Cardiac septum (tissue), 1 donor: ENCODE measurements around the gene PPP4R2. TPM values are rescaled to one million over a fixed set of nuclear protein-coding genes. Genes with fewer than 3 reads are reported as not detected.

Experiments used
- DNase-seq: peaks from one replicate; pipeline ENCODE4 v3.0.0-alpha.2; 2020; ENCODE audit warnings: low spot score
- intact Hi-C: fragments of 100-400 bp; cut with DNase I; formaldehyde crosslinking; loops from one replicate; pipeline ENCODE4 v1.14.0; 2022
- total RNA-seq: library from RNA; stranded (reverse); fragmentation: NEBNext Ultra II Directional; extraction: Animal tissue kit (Norgen Biotek cat#: 25700); gene quantifications from one replicate; pipeline ENCODE4 v1.2.1, GENCODE V29; 2021
- donor health status: DM: no; HTN: no; CAD: no.

PPP4R2 gene
- total RNA-seq, 1 donor from 2014 or later: 46.6 TPM

DNA sequence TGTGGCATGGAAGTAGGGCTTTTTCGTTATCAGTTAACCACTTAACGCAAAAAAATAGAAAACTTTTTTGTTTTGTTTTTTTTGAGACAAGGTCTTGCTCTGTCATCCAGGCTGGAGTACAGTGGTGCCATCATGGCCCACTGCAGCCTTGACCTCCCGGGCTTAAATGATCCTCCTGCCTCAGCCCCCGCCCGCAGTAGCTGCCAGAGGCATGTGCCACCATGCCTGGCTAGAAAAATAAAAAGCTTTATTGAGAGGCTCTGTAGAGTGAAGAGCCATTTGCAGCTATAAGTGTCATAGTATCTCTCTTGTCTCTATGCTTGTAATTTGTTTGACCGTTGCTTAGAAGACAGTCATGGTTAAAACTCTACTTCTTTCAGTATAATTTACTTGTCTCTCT lies 13.5 kb downstream of the PPP4R2 start:
- intact Hi-C loops: no loop called here
- DNase-seq: no peak

DNA sequence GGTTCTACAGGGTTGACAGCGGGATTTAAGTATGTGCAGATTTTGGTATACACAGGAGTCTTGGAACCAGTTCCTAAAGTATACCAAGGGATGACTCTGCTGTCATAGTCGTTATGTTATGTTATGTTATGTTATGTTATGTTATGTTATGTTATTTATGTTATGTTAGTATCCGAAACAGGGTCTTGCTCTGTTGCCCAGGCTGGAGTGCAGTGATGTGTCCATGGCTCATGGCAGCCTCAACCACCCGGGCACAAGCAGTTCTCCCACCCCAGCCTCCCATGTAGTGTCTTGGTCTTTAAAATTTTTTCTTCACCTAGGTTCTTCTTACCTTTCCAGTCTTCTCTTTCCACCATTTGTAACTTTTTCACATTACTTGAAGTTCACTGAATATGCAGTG lies 21.7 kb downstream of the PPP4R2 start:
- no peak for DNase-seq
- intact Hi-C loops: no loop called here

DNA sequence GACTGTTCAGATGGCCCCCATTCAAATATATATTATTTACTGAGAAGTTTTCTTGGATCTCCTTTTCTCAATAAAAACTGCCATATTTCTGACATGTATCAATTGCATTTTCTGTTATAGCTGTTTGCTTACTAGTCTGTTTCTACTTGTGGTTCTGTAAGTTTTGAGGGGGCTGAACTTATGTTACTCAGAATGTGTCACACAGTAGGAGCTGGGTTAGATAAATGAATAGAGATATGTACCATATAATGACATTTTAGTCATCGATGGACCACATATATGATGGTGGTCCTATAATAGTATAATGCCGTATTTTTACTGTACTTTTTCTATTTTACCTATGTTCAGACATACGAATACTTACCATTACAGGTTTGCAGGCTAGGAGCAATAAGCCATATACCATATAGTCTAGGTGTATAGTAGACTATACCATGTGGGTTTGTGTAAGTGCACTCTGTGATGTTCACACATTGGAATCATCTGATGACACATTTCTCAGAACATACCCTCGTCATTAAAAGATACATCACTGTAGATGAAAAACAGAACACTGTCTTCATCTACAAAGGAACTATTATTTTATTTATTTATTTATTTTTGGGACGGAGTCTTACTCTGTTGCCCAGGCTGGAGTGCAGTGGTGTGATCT lies 22.3 kb downstream of the PPP4R2 start:
- no peak for DNase-seq
- intact Hi-C loops: no loop called here

DNA sequence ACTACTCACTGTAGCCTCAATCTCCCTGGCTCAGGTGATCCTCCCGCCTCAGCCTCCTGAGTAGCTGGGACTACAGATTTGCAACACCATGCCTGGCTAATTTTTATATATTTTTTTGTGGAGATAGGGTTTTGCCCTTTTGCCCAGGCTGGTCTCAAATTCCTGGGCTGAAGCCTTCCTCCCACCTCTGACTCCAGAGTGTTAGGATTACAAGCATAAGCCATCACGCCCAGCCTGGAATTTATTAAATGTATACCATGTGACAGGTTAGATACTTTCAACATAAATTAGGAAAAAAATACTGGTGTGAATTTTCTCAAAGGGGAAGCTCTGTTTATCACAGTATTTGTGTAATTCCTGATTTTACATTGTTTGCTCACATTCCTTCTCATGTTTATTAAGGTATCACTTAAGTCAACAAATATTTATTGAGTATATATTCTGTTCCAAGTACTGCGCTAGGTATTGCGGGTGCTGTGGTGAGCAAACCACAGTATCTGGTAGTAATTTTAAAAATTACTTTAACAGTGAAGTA lies 24.8 kb downstream of the PPP4R2 start:
- no peak for DNase-seq
- intact Hi-C loops: no loop called here

DNA sequence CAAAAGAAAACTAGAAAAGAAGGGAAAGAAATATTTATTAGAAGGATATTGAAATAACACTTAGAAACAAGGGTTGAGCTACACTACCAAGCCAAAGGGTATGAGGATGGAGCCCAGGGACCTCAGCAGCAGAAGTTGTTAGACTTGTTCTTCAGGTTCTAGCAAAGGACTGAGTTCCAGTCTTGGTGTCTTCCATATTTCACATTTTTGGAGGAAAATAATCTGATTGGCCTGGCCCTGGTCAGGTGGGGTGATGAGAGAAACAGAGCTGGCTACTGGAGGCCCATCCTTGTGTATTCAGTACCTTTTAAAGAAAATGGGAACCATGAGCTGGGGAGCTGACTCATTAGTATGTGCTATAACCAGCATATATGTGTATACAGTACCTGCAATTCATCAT lies 28.2 kb downstream of the PPP4R2 start:
- no peak for DNase-seq
- intact Hi-C loops: no loop called here

DNA sequence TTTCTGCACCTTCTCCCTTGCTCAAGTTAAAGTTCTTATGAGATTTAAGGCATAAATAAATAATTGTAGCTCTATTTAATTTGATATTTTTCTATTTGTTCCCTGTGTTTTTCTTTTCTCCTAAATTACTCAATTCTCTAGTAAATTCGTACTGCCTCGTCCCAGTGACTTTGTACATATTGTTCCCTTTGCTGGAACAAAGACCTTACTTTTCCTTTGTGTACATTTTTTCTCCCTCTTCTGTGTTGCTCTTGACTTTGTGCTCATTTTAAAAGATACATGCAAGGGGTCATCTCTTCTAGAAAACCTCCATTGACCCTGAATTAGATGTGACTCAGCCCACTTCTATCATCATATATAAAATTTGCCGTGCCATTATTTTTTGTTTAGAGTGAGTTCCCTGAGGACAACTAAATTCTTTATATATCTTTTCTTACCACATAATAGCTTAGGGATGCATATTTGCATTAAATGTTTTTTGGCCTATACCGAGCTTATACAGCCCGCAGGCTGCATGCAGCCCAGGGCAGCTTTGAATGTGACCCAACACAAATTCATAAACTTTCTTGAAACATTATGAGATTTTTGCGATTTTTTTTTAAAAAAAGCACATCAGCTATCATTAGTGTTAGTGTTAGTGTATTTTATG lies 29.6 kb downstream of the PPP4R2 start:
- DNase-seq: no peak
- intact Hi-C loops: no loop called here

DNA sequence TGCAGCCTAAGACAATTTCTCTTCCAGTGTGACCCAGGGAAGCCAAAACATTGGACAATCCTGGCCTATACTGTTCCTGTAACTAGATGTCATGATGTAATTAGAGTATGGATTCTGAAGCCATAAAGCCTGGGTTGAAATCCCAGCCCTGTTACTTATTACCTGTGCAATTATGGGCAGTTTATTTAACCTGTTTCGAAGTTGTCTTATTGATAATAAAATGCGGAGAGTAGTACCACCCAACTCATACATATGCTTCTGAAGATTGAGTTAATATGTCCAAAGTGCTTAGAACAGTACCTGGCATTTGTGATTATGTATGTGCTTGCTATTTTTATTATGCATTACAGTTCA lies 30.1 kb downstream of the PPP4R2 start:
- no peak for DNase-seq
- intact Hi-C loops: no loop called here

DNA sequence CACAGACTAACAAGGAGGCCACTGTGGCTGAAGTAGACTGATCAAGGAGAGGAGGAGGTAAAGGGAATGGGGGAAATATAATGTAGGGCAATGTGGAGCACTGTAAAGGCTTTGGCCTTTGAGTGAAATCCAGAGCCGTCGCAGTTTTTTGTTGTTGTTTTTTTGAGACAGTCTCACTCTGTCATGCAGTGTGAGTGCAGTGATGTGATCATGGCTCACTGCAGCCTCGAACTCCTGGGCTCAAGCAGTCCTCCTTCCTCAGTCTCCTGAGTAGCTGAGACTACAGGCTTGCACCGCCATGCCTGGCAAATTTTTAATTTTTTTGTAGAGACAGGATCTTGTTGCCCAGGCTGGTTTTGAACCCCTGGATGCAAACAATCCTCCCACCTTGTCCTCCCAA lies 32.2 kb downstream of the PPP4R2 start:
- no peak for DNase-seq
- intact Hi-C loops: no loop called here

DNA sequence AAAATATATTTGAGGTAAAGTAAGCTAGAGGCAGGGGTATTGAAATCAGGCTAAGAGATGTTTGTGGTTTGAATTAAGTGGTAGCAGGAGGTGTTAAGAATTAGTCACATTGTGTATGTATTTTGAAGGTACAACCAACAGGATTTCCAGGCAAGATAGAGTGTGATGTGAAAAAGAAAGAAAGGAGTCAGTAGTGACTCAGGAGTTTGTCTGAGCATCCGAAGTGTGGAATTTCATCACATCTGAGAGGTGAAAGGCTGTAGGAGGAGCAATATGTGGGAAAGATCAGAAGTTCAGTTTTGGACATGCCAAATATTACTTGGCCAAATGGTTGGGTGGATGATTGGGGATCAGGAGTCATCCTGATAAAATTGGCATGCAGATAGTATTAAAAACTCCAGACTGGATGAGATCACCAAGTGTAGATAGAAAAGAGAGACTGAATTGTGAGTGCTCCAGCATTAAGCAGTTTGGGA lies 32.7 kb downstream of the PPP4R2 start:
- DNase-seq: no peak
- intact Hi-C loops: no loop called here

DNA sequence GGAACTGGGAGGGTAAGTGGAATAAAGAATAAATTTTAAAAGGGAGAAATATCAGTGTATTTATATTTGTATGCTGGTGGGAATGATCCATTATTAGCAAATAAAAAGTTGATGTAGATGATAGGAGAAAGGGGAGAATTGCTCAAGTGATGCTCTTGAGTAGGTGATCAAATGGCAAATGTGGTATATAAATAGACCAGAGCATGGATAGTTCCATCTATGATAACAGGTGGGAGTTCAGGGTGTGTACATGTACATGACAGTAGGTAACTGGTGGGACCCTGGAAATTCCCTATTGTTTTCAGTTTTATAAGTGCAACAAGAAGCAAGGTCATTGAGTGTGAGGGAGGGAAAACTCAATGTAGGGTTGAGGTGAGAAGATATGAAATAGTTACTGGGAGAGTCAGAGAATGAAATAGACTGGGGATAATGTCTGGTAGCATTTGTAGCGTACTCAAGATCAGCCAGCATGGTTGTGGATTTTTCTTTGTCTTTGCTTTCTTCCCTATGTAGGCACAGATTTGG lies 33.5 kb downstream of the PPP4R2 start:
- intact Hi-C loops: no loop called here
- DNase-seq: no peak

DNA sequence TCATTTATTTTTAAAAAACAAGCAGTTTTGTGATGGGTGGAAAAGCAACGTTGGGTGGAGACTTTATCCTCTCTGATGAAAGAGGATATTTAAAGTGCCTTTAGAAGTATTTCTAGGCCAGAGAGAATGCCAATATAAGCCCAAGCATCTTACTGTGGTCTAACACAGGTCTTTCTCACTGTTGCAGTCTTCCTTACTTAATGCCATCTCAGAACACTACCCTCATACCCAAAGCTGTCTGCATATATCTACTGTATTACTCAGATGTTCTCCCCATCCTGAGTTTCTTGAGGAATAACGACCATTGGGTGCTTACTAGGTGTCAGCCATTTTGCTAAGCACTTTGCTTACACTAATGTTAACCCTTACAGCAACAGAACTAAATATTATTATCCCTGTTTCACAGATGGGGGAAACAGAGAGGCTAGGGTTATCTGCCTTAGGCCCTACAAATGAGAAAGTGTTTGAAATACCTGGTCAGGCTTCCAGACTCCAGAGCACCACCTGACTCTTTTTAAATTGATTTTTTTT lies 35.0 kb downstream of the PPP4R2 start:
- DNase-seq: no peak
- intact Hi-C loops: no loop called here

DNA sequence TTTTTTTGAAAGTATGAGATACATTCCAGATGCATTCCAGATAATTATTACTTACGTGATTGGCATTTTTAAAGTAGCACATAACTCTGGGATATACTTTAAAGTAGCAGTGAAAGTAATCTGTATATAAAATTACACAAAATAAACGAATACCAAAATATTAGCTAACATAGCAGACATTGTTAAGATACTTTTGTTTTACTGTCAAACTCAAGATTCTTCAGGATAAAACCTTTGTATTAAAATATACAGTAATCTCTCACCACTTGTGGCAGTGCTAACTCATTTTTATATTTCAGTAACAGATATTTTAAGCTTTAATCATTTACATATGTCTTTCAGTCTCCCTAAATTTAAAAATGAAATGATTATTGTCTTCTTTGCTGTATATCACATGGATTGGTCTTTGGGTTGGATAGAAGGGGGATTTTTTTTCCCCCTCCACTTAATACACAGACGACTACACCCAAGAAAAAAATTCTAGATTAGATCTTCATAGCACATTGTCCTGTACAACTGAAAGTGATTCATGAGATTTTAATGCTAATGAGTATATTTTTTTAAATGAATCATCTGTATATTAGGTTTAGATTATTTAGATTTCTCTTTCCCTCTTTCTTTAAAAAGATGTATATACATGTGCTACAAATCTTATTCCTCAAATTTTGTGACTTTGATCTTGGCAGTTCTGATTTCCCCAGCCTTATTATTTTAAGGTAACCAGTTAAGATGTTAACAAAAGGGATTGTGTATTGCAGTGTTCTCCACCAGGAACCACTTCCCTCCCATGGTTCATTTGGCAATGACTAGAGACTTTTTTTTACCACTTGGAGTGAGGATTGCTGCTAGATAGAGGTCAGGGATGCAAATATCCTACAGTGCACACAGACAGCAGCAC lies 40.3 kb downstream of the PPP4R2 start:
- DNase-seq: no peak
- intact Hi-C loops: loop anchor here (5.0 kb wide), 1 partner anchor 40 kb away; the partner anchor contains the start of gene PPP4R2

DNA sequence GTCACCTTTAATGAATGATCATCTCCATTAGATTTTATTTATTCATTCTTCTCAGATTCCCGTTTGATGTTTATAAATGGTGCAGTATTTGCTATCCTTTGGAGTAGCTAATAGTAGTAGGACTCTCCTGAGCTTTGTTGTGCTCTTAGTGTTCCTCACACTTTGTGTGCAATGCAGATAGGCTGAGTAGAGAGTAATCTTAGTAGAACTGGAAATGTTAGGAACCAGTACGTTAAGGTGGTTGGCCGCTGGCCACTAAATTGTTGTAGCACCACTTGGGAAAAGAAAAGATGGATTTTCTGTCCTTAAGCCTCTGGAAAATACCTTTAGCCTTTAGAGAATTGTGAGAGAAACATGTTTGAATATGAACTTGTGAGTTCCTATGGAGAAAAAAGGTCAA lies 44.9 kb downstream of the PPP4R2 start:
- DNase-seq: no peak
- intact Hi-C loops: no loop called here

DNA sequence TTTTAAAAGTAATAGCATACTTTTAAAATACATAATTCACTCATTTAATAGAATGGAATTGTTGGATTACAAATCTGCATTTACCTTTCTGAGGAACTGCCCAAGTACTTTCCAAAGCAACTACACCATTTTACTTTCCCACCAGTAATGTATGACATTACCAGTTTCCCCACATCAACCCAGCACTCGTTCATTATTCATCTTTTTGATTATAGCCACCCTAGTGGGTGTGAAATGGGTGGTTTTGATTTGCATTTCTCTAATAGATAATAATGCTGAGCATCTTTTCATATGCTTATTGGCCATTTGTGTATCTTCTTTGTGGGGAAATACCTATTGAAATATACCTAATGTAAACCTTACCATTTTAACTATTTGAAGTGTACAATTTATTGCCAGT lies 46.8 kb downstream of the PPP4R2 start:
- no peak for DNase-seq
- intact Hi-C loops: no loop called here

DNA sequence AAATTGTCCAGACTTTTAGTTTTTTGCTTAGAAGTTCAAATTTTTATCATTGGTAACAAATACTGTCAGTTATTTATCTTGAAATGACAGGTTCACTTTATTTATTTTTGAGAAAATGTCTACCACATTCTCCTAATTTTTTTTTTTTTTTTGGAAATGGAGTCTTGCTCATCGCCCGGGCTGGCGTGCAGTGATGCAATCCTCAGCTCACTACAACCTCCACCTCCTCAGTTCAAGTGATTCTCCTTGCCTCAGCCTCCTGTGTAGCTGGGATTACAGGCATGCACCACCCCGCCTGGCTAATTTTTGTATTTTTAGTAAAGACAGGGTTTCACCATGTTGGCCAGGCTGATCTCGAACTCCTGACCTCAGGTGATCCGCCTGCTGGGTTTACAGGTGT lies 48.8 kb downstream of the PPP4R2 start:
- intact Hi-C loops: no loop called here
- no peak for DNase-seq

DNA sequence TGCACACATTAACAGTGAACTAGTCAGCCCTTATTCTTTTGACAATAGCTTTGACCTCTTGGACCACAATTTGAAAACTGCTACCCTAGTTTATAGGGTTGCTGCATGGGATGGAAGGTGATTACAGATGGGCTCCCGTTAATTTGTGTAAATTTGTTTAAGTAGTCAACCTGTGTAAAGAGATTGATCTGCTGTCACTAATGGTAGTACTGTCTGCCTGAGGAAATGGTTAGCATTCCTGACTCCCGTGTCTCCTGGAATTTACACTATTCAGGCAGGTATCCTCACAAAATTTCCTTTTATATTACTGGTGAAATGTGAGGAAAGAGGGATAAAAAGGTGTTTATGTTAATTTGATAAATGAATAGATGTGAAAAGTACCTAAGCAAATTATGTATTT lies 49.6 kb downstream of the PPP4R2 start:
- intact Hi-C loops: no loop called here
- no peak for DNase-seq

DNA sequence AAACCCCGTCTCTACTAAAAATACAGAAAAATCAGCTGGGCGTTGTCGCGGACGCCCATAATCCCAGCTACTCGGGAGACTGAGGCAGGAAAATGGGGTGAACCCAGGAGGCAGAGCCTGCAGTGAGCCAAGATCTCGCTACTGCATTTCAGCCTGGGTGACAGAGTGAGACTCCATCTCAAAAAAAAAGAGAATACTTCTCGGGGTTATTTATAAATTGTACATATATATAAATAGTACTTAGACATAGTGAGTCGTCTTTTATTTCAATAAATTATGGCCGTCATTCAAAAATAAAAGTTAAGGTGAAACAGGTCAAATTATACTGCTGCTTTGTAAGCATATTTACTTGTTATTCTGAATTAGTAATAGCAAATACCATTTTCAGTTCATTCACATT lies 52.7 kb downstream of the PPP4R2 start:
- DNase-seq: no peak
- intact Hi-C loops: no loop called here

DNA sequence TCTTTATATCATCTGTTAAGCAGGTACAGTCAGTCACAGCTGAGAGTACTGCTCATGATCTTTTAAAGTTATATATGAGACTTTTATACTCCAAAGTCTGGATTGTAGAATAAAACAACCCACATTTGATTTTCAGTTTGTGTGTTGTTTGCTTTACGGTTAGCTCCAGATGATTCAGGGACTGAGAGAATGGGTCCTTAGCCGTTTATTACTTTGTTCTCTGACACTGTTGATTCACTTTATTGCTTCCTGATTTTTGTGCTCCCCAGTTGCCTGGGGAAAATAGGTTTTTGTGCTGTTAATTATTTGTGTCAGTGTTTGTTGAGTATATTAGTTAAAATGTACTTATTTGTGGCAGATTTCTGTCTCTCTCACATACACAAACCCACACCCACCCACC lies 56.2 kb downstream of the PPP4R2 start:
- intact Hi-C loops: loop anchor here (10.0 kb wide), 1 partner anchor 208 kb away; the partner anchor contains the start of gene SHQ1
- no peak for DNase-seq

DNA sequence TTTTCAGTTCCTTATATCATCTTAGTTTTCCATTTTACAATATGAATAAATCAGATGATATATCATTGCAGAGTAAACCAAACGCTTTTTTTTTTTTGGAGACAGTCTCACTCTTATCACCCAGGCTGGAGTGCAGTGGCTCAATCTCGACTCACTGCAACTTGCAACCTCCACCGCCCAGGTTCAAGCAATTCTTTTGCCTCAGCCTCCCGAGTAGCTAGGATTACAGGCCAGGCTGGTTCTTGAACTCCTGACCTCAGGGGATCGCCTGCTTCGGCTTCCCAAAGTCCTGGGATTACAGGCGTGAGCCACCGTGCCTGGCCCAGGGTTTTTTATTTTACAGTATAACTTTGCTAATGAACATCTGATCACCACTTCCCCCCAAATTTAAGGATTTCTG lies 59.0 kb downstream of the PPP4R2 start:
- DNase-seq: no peak
- intact Hi-C loops: loop anchor here (5.0 to 10.0 kb wide), 2 partner anchors 58 to 211 kb away; partner anchors contain the start of genes PPP4R2 and SHQ1
